ENCODE results near the gene KRTAP10-5. TPM values are rescaled to one million over a fixed set of nuclear protein-coding genes. Genes with fewer than 3 reads are reported as not detected.

Gene KRTAP10-5
- polyA plus RNA-seq, 1 experiment, result not detected

DNA sequence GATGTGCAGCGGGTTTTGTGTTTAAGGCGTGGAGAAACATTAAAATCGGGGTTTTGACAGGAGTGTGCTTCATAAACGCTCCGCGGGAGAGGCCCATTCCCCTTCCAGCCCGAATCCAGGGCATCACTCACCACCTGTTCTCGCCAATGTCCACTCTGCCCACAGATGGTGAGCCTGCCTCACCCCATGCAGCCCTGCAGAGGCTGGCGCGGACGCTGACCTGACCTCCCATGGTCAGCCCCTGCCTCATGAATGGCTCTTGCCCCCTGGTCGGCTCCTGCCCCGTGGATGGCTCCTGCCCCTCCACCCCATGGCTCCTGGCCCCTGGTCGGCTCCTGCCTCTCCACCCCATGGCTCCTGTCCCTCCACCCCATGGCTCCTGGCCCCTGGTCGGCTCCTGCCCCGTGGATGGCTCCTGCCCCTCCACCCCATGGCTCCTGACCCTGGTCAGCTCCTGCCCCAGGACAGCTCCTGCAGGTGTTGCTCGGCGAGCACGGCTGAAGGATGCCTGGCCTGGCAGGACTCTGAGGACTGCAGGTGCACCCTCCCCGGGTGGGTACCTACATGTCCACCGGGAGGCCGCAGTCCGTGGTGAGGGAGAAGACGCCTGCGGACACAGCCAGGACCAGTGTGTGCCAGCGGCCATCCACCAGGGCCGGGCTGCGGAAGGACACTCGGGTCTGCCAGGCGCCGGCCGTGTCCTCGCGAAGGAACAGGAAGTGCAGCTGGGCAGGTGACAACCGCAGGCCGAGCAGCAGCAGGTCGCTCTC, 47.1 kb downstream of the KRTAP10-5 start:
- DNase-seq (ENCODE audit: low read depth), result no peak
- ChIA-PET POLR2A (no interaction called here), CTCF (no interaction called here)
- no peaks in the 10 kb centered on the region for H3K27me3 ChIP-seq (ENCODE audit: control insufficient read depth, insufficient read depth, low read length)
- no peak overlapping the region for H3K4me3 ChIP-seq (ENCODE audit: low read depth, low read length)
- no peaks in the 10 kb centered on the region for H3K36me3 ChIP-seq (ENCODE audit: control insufficient read depth, insufficient read depth, low read length)
- TF ChIP-seq, protein P1, sequence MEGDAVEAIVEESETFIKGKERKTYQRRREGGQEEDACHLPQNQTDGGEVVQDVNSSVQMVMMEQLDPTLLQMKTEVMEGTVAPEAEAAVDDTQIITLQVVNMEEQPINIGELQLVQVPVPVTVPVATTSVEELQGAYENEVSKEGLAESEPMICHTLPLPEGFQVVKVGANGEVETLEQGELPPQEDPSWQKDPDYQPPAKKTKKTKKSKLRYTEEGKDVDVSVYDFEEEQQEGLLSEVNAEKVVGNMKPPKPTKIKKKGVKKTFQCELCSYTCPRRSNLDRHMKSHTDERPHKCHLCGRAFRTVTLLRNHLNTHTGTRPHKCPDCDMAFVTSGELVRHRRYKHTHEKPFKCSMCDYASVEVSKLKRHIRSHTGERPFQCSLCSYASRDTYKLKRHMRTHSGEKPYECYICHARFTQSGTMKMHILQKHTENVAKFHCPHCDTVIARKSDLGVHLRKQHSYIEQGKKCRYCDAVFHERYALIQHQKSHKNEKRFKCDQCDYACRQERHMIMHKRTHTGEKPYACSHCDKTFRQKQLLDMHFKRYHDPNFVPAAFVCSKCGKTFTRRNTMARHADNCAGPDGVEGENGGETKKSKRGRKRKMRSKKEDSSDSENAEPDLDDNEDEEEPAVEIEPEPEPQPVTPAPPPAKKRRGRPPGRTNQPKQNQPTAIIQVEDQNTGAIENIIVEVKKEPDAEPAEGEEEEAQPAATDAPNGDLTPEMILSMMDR (IDR thresholded peaks at IDR 0.05; ENCODE audit: insufficient read depth, low read depth, low read length), result no peak

GRCh38 chr21:44532712-44533111, 47.7 kb downstream of the KRTAP10-5 start:
- ChIA-PET POLR2A (no interaction called here), CTCF (no interaction called here)
- TF ChIP-seq, protein P1 (IDR thresholded peaks at IDR 0.05; ENCODE audit: insufficient read depth, low read depth, low read length), result no peak
- Histone ChIP-seq H3K36me3 (ENCODE audit: control insufficient read depth, insufficient read depth, low read length) (no peaks in the 10 kb centered on the region), H3K4me3 (ENCODE audit: low read depth, low read length) (no peak overlapping the region), H3K27me3 (ENCODE audit: control insufficient read depth, insufficient read depth, low read length) (no peaks in the 10 kb centered on the region)
- DNase-seq (ENCODE audit: low read depth), result no peak

DNA sequence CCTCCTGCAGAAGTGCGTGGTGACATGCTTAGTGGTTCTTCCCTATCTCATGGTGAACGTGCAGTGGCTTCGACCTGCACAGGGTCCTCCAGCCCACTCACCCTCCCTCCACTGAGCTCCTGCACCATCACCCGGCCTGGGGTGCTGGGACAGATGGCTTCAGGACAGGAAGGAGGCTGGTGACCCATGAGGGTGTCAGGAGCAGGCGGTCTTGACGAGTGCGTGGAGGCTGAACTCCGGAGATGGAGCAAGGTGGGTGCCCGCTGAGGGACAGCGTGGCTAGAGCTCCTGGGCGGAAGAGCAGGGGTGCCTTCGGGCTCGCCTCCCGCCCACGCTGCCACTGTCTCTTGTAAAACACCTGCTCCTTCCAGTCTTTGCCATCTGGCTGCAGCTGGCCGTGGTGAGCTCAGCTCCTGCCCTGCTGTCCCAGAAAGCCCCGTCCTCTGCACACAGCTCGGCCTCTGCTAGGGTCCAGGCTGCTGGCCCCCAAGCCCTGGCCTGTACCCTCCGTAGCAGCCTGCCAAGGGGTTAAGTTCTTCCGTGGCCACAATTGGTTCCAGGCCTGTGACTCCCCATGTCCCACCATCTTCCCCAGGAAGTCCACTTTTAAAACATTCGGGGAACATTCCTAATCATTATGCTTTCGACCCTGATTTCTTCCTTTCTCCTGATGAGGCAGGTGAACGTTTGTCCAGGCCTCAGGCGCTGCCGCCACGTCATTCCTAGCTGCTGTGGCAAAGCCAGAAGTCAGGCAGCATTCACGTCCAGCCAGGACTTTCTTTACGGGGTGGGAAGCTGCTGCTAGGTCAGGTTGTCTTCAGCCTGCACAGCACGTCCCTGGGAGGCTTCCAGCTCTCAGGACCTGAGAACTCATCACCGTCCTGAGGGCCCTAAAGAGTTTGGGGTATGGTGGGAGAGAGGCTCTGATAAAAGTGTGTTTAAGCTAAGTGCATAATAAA, 48.5 kb downstream of the KRTAP10-5 start:
- TF ChIP-seq, protein P1 (IDR thresholded peaks at IDR 0.05; ENCODE audit: insufficient read depth, low read depth, low read length), result no peak
- ChIA-PET POLR2A (no interaction called here), CTCF (interaction anchor here (0.6 kb wide), 2 partner anchors 22 to 393 kb away, joined by 3 read pairs; no protein-coding TSS in a partner anchor)
- no peak for DNase-seq (ENCODE audit: low read depth)
- Histone ChIP-seq H3K4me3 (ENCODE audit: low read depth, low read length) (no peak overlapping the region), H3K27me3 (ENCODE audit: control insufficient read depth, insufficient read depth, low read length) (no peaks in the 10 kb centered on the region), H3K36me3 (ENCODE audit: control insufficient read depth, insufficient read depth, low read length) (no peaks in the 10 kb centered on the region)

GRCh38 chr21:44530903-44531605, 49.4 kb downstream of the KRTAP10-5 start:
- Histone ChIP-seq H3K4me3 (ENCODE audit: low read depth, low read length) (no peak overlapping the region), H3K27me3 (ENCODE audit: control insufficient read depth, insufficient read depth, low read length) (no peaks in the 10 kb centered on the region), H3K36me3 (ENCODE audit: control insufficient read depth, insufficient read depth, low read length) (no peaks in the 10 kb centered on the region)
- DNase-seq (ENCODE audit: low read depth), result no peak
- TF ChIP-seq, protein P1 (IDR thresholded peaks at IDR 0.05; ENCODE audit: insufficient read depth, low read depth, low read length), result no peak
- CTCF ChIA-PET, result interaction anchor here (0.6 kb wide), 1 partner anchor 394 kb away, joined by 3 read pairs; no protein-coding TSS in a partner anchor
- POLR2A ChIA-PET, result no interaction called here
